D341Med (cell line): Measurements from ENCODE around the gene MACO1.

Source experiments
- DNase-seq: peaks from one replicate; pipeline ENCODE4 v3.0.0; 2012; ENCODE audit warnings: low spot score

Gene MACO1

GRCh38 chr1:25543425-25544242, 112.9 kb downstream of the MACO1 start, which contains the start of gene LDLRAP1:
LDLRAP1 (plus strand) TSS chr1:25543606; CDS start chr1:25543699, 93 bp downstream.
- peak; percentile 87 for DNase-seq

GRCh38 chr1:25544243-25544764, 113.6 kb downstream of the MACO1 start:
- no peak for DNase-seq

DNA sequence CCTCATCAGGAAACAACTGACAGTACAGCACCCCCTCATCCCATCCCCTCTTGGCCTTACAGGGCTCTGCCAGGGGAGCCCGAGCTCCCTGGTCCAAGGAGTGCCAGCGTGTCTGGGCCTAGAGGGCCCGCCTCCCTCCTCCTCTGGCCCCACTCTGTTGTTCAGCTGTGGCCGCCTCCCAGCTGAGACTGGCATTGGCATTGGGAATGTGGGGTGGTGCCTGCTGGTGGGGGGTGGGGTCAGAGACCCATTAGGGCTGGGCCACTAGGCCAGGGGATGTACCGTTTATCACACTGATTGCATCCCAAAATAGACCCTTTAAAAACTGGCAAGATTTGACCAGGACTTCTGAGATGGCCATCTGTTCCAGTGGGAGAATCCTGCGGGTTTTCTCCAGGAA, 114.1 kb downstream of the MACO1 start:
- no peak for DNase-seq

- no peak for DNase-seq
Observed at GRCh38 chr1:25545767-25546166, 115.1 kb downstream of the MACO1 start.

- DNase-seq, result no peak
Observed at GRCh38 chr1:25546193-25546592, 115.5 kb downstream of the MACO1 start.

DNA sequence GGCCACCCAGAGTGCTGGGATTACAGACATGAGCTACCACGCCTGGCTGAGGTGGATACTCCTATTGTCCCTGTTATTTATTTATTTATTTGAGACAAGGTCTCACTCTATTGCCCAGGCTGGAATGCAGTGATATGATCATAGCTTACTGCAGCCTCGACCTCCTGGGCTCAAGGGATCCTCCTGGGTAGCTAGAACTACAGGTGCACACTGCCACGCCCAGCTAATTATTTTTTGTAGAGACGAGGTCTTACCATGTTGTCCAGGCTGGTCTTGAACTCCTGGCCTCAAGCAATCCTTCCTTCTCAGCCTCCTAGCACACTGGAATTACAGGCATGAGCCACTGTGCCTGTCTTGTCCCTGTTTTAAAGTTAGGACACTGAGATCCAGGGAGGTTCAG, 117.9 kb downstream of the MACO1 start:
- no peak for DNase-seq

- DNase-seq, result no peak
Observed at GRCh38 chr1:25549273-25550154, 118.8 kb downstream of the MACO1 start.
